HCT116 (cell line): Measurements from ENCODE around the gene PAXIP1. TPM values are rescaled to one million over a fixed set of nuclear protein-coding genes. Genes with fewer than 3 reads are reported as not detected.
"Not testable (repeated sequence)": the region's sequence is repeated elsewhere in the genome, so short reads cannot be mapped to it uniquely, and the experiment has no call there.

Experiments used
- ATAC-seq: fragments of 200-7000 bp; cut with Tn5 transposase; 2 replicates; pipeline ENCODE4 v1.9.1; 2020; ENCODE audit warnings: mild to moderate bottlenecking, moderate library complexity
- BruUV-seq: library from RNA; stranded (reverse); fragments of 400-500 nt; replicated peaks from 2 replicates; lab custom pipeline; 2021; lab: Mats Ljungman, UMichigan
- CTCF ChIA-PET: fragments of 300-600 bp; sonication (Branson Sonifier 250); formaldehyde crosslinking; loops from one replicate; lab custom pipeline; 2021; ENCODE audit warnings: antibody characterized with exemption; lab: Charles Lee
- POLR2A ChIA-PET: fragments of 300-600, 350-600 bp; sonication (Branson Sonifier 250); formaldehyde crosslinking; loops from one replicate; lab custom pipeline; 2021; ENCODE audit warnings: antibody characterized with exemption; lab: Charles Lee
- RAD21 ChIA-PET, 2 experiments: fragments of 300-600 bp; sonication (Branson Sonifier 250); formaldehyde crosslinking; loops; one replicate each; lab custom pipeline; 2023; ENCODE audit warnings: low total read pairs in 2 of 2; ENCODE audit not compliant: uncharacterized antibody in 2 of 2, unreplicated experiment in 2 of 2, low non-redundant PET in 1 of 2; lab: Charles Lee
- DNase-seq: peaks from one replicate; pipeline ENCODE4 v3.0.0-alpha.2; 2010; ENCODE audit warnings: low read depth, low spot score
- H2AFZ ChIP-seq: fragments of 200-600 bp; shearing (Covaris generic), sonication (generic); 2 replicates; pipeline ENCODE4 v1.6.1; 2017; ENCODE audit warnings: low read depth, mixed run types, mixed read lengths, antibody characterized with exemption, low read length; ENCODE audit not compliant: poor library complexity, severe bottlenecking
- H3K27ac ChIP-seq: 2 replicates; pipeline ENCODE4 v1.5.1; 2012; ENCODE audit warnings: low read depth, low read length
- H3K27me3 ChIP-seq: fragments of 200-600 bp; sonication (generic); 2 replicates; pipeline ENCODE4 v1.6.1; 2016; ENCODE audit warnings: mixed run types, low read length, mixed read lengths; ENCODE audit not compliant: insufficient read depth
- H3K36me3 ChIP-seq, 2 experiments: fragments of 200-500 bp in 1 of 2; fragments of 200-600 bp in 1 of 2; sonication (Bioruptor generic) in 1 of 2; sonication (generic) in 1 of 2; 2 replicates each; pipeline versions ENCODE4 v1.5.1 to v1.6.1; 2014 to 2016; ENCODE audit warnings: low read length in 2 of 2, inconsistent platforms in 1 of 2, mixed read lengths in 1 of 2, mixed run types in 1 of 2; ENCODE audit not compliant: insufficient read depth in 2 of 2, control insufficient read depth in 1 of 2
- H3K4me1 ChIP-seq, 2 experiments: fragments of 200-600 bp in 1 of 2; sonication (generic) in 1 of 2; 2 replicates each; pipeline versions ENCODE4 v1.5.1 to v1.6.1; 2012 to 2017; ENCODE audit warnings: low read length in 2 of 2, inconsistent platforms in 1 of 2, mild to moderate bottlenecking in 1 of 2, mixed read lengths in 1 of 2, mixed run types in 1 of 2, moderate library complexity in 1 of 2; ENCODE audit not compliant: insufficient read depth in 2 of 2, control insufficient read depth in 1 of 2
- H3K4me2 ChIP-seq: fragments of 200-600 bp; sonication (generic); 2 replicates; pipeline ENCODE4 v1.6.1; 2017; ENCODE audit warnings: mixed run types, low read length, mixed read lengths
- H3K4me3 ChIP-seq, 2 experiments: fragments of 200-600 bp in 1 of 2; sonication (generic) in 1 of 2; replicated peaks in 1 of 2; 2 replicates each; pipeline ENCODE4 v1.5.1; 2011 to 2016; ENCODE audit warnings: low read length in 2 of 2, control low read depth in 1 of 2, low read depth in 1 of 2, mild to moderate bottlenecking in 1 of 2, mixed read lengths in 1 of 2, mixed run types in 1 of 2
- H3K79me2 ChIP-seq: fragments of 200-600 bp; sonication (generic); 2 replicates; pipeline ENCODE4 v1.6.1; 2017; ENCODE audit warnings: mild to moderate bottlenecking, mixed run types, low read length, moderate library complexity, mixed read lengths; ENCODE audit not compliant: insufficient read depth
- H3K9ac ChIP-seq: fragments of 200-600 bp; sonication (generic); 2 replicates; pipeline ENCODE4 v1.6.1; 2016; ENCODE audit warnings: low read length, mixed read lengths
- H3K9me2 ChIP-seq: fragments of 200-600 bp; sonication (generic), shearing (Covaris generic); 2 replicates; pipeline ENCODE4 v1.6.1; 2017; ENCODE audit warnings: mixed run types, mild to moderate bottlenecking, moderate library complexity; ENCODE audit not compliant: insufficient read depth
- H3K9me3 ChIP-seq, 2 experiments: fragments of 200-500 bp in 1 of 2; fragments of 200-600 bp in 1 of 2; sonication (Bioruptor generic) in 1 of 2; sonication (generic) in 1 of 2; 2 replicates each; pipeline ENCODE4 v1.6.1; 2014 to 2017; ENCODE audit warnings: low read length in 2 of 2, mixed read lengths in 2 of 2, inconsistent platforms in 1 of 2, low read depth in 1 of 2, mild to moderate bottlenecking in 1 of 2, mixed run types in 1 of 2, moderate library complexity in 1 of 2; ENCODE audit not compliant: control insufficient read depth in 1 of 2, insufficient read depth in 1 of 2
- H4K20me1 ChIP-seq: fragments of 200-600 bp; sonication (generic), shearing (Covaris generic); 2 replicates; pipeline ENCODE4 v1.6.1; 2017; ENCODE audit warnings: mixed run types, mild to moderate bottlenecking, moderate library complexity; ENCODE audit not compliant: insufficient read depth
- CBX3 ChIP-seq: IDR thresholded peaks from 2 replicates; pipeline ENCODE4 v1.6.1; 2012; ENCODE audit warnings: low read depth
- EZH2phosphoT487 ChIP-seq: fragments of 200-600 bp; IDR thresholded peaks from 2 replicates; pipeline ENCODE4 v1.6.1; 2018; ENCODE audit warnings: antibody characterized with exemption, borderline replicate concordance
- FOSL1 ChIP-seq: IDR thresholded peaks from 2 replicates; pipeline ENCODE4 v1.6.1; 2012; ENCODE audit warnings: low read depth
- POLR2A ChIP-seq: IDR thresholded peaks from 2 replicates; pipeline ENCODE4 v1.7.0; 2011; ENCODE audit warnings: borderline replicate concordance; ENCODE audit not compliant: insufficient read depth, insufficient read length; ENCODE audit errors: extremely low read depth
- RAD21 ChIP-seq: IDR thresholded peaks from 2 replicates; pipeline ENCODE4 v1.6.1; 2012; ENCODE audit warnings: low read depth, mild to moderate bottlenecking
- REST ChIP-seq: IDR thresholded peaks from 2 replicates; pipeline ENCODE4 v1.6.1; 2012; ENCODE audit warnings: low read depth
- SRF ChIP-seq: IDR thresholded peaks from 2 replicates; pipeline ENCODE4 v1.6.1; 2012; ENCODE audit warnings: low read depth
- ZFX ChIP-seq: fragments of 450-650 bp; IDR thresholded peaks from 2 replicates; pipeline ENCODE4 v1.6.1; 2017
- ZNF274 ChIP-seq: fragments of 200-500 bp; sonication (Bioruptor generic); IDR thresholded peaks from 2 replicates; pipeline ENCODE4 v1.6.1; 2014; ENCODE audit warnings: mild to moderate bottlenecking, low read depth, low read length, inconsistent platforms
- intact Hi-C: fragments of 100-400 bp; cut with micrococcal nuclease; formaldehyde crosslinking; loops from 2 replicates; pipeline ENCODE4 v1.10.0; 2022
- total RNA-seq: library from RNA; stranded (reverse); gene quantifications from one replicate; pipeline ENCODE4 v1.2.1, GENCODE V29; 2021; ENCODE audit not compliant: unreplicated experiment

Gene PAXIP1
- total RNA-seq, 1 experiment from 2014 or later: 20.4 TPM

- POLR2A ChIA-PET: not testable (repeated sequence)
Measured at GRCh38 chr7:155034495-155034894, 31.6 kb upstream of the PAXIP1 start.

GRCh38 chr7:155032978-155033377 lies 30.1 kb upstream of the PAXIP1 start:
- DNase-seq (no peak), ATAC-seq (no peak)
- Histone ChIP-seq H3K4me2 (no peak overlapping the region), H3K79me2 (no peaks in the 10 kb centered on the region), H3K36me3 (no peaks in the 10 kb centered on the region), H4K20me1 (no peaks in the 10 kb centered on the region), H3K9me2 (no peaks in the 10 kb centered on the region), H3K4me1 (no peaks in the 10 kb centered on the region), H3K27me3 (0 out of 2 replicates have a peak, but pooled peaks cover 4% of the 10 kb centered on the region), H3K4me3 (no peak overlapping the region), H3K9me3 (no peaks in the 10 kb centered on the region), H3K9ac (no peak overlapping the region), H2AFZ (no peak overlapping the region), H3K27ac (no peak overlapping the region)
- ChIA-PET POLR2A (no interaction called here), CTCF (no interaction called here), RAD21 (no interaction called here)
- intact Hi-C loops: no loop called here
- BruUV-seq: no TSS peak
- TF ChIP-seq RAD21 (peak; percentile 12; the same call in 1 of the 2 replicates), CBX3 (no peak)

More at GRCh38 chr7:155034495-155034894, 31.6 kb upstream of the PAXIP1 start:
- H3K9me2 ChIP-seq, CTCF ChIA-PET, H4K20me1 ChIP-seq, H3K9me3 ChIP-seq, H3K9ac ChIP-seq, H3K27ac ChIP-seq, H3K4me2 ChIP-seq, H3K36me3 ChIP-seq, H3K27me3 ChIP-seq, BruUV-seq, ATAC-seq, H3K4me3 ChIP-seq, H2AFZ ChIP-seq, DNase-seq, H3K79me2 ChIP-seq, RAD21 ChIA-PET, H3K4me1 ChIP-seq, intact Hi-C loops: not testable (repeated sequence)

GRCh38 chr7:155027879-155028278 lies 25.0 kb upstream of the PAXIP1 start:
- Histone ChIP-seq H3K9me2 (no peaks in the 10 kb centered on the region), H4K20me1 (no peaks in the 10 kb centered on the region), H3K27ac (no peak overlapping the region), H3K9me3 (no peaks in the 10 kb centered on the region), H2AFZ (no peak overlapping the region), H3K4me1 (no peaks in the 10 kb centered on the region), H3K27me3 (0 out of 2 replicates have a peak, but pooled peaks cover 4% of the 10 kb centered on the region), H3K4me2 (no peak overlapping the region), H3K4me3 (no peak overlapping the region), H3K36me3 (no peaks in the 10 kb centered on the region), H3K79me2 (no peaks in the 10 kb centered on the region), H3K9ac (no peak overlapping the region)
- ATAC-seq (no peak), DNase-seq (no peak)
- ChIA-PET RAD21 (no interaction called here), CTCF (no interaction called here), POLR2A (no interaction called here)
- intact Hi-C loops: no loop called here
- BruUV-seq: no TSS peak
- TF ChIP-seq SRF: no peak
- TF ChIP-seq REST: no peak
- TF ChIP-seq FOSL1: no peak
- no peak for TF ChIP-seq EZH2phosphoT487
- no peak for TF ChIP-seq ZNF274
- no peak for TF ChIP-seq ZFX
- no peak for TF ChIP-seq POLR2A
